H9 (cell line): ENCODE results near the gene VSTM4. TPM values are rescaled to one million over a fixed set of nuclear protein-coding genes. Genes with fewer than 3 reads are reported as not detected.

ENCODE experiments used
- DNase-seq: peaks from one replicate; pipeline ENCODE4 v3.0.0-alpha.2; 2017
- H2AFZ ChIP-seq: one replicate; pipeline ENCODE4 v1.6.1; 2013; ENCODE audit warnings: mild to moderate bottlenecking, low read length, control low read depth, moderate library complexity
- H2AK5ac ChIP-seq: 2 replicates; pipeline ENCODE4 v1.6.1; 2013; ENCODE audit warnings: low read length, control low read depth, mixed read lengths; ENCODE audit not compliant: insufficient read length
- H2BK120ac ChIP-seq: one replicate; pipeline ENCODE4 v1.6.1; 2013; ENCODE audit warnings: low read depth, mild to moderate bottlenecking, low read length, control low read depth, inconsistent platforms; ENCODE audit not compliant: poor library complexity, severe bottlenecking
- H2BK12ac ChIP-seq: 2 replicates; pipeline ENCODE4 v1.6.1; 2013; ENCODE audit warnings: low read length, control low read depth, mixed read lengths, low read depth; ENCODE audit not compliant: insufficient read length
- H2BK15ac ChIP-seq: 2 replicates; pipeline ENCODE4 v1.6.1; 2013; ENCODE audit warnings: low read depth, low read length, control low read depth
- H2BK20ac ChIP-seq: one replicate; pipeline ENCODE4 v1.6.1; 2013; ENCODE audit warnings: low read depth, mild to moderate bottlenecking, low read length, control low read depth, inconsistent platforms; ENCODE audit not compliant: poor library complexity, severe bottlenecking
- H2BK5ac ChIP-seq: 2 replicates; pipeline ENCODE4 v1.6.1; 2013; ENCODE audit warnings: low read length, control low read depth, mixed read lengths; ENCODE audit not compliant: insufficient read length
- H3K14ac ChIP-seq: 2 replicates; pipeline ENCODE4 v1.6.1; 2013; ENCODE audit warnings: low read length, control low read depth; ENCODE audit not compliant: insufficient read depth
- H3K18ac ChIP-seq: 2 replicates; pipeline ENCODE4 v1.6.1; 2013; ENCODE audit warnings: low read depth, mild to moderate bottlenecking, mixed read lengths, low read length, control low read depth; ENCODE audit not compliant: insufficient read length
- H3K23ac ChIP-seq: 2 replicates; pipeline ENCODE4 v1.6.1; 2013; ENCODE audit warnings: low read length, control low read depth, mixed read lengths, low read depth; ENCODE audit not compliant: insufficient read length
- H3K23me2 ChIP-seq: 2 replicates; pipeline ENCODE4 v1.6.1; 2013; ENCODE audit warnings: low read depth, mild to moderate bottlenecking, mixed read lengths, low read length, control low read depth; ENCODE audit not compliant: insufficient read length, poor library complexity, severe bottlenecking
- H3K27ac ChIP-seq: 2 replicates; pipeline ENCODE4 v1.5.1; 2013; ENCODE audit warnings: low read length, control low read depth, mixed read lengths, low read depth; ENCODE audit not compliant: insufficient read length
- H3K27me3 ChIP-seq: 2 replicates; pipeline ENCODE4 v1.6.1; 2013; ENCODE audit warnings: low read length, control low read depth, inconsistent platforms; ENCODE audit not compliant: insufficient read depth
- H3K4ac ChIP-seq: 2 replicates; pipeline ENCODE4 v1.6.1; 2013; ENCODE audit warnings: low read depth, mild to moderate bottlenecking, control low read depth, inconsistent platforms, low read length, moderate library complexity
- H3K4me1 ChIP-seq: 2 replicates; pipeline ENCODE4 v1.6.1; 2013; ENCODE audit warnings: low read length, control low read depth, inconsistent platforms; ENCODE audit not compliant: insufficient read depth
- H3K4me2 ChIP-seq: 2 replicates; pipeline ENCODE4 v1.6.1; 2013; ENCODE audit warnings: low read length, control low read depth, mixed read lengths; ENCODE audit not compliant: insufficient read length, insufficient read depth
- H3K56ac ChIP-seq: 2 replicates; pipeline ENCODE4 v1.6.1; 2013; ENCODE audit warnings: low read depth, mild to moderate bottlenecking, mixed read lengths, low read length, control low read depth; ENCODE audit not compliant: insufficient read length
- H3K79me1 ChIP-seq: 2 replicates; pipeline ENCODE4 v1.6.1; 2013; ENCODE audit warnings: low read depth, mild to moderate bottlenecking, moderate library complexity, low read length, control low read depth, inconsistent platforms; ENCODE audit not compliant: insufficient read depth, poor library complexity, severe bottlenecking
- H3K79me2 ChIP-seq: 2 replicates; pipeline ENCODE4 v1.6.1; 2013; ENCODE audit warnings: low read length, control low read depth, inconsistent platforms; ENCODE audit not compliant: insufficient read depth
- H3K9ac ChIP-seq: 2 replicates; pipeline ENCODE4 v1.6.1; 2013; ENCODE audit warnings: low read length, control low read depth, mixed read lengths; ENCODE audit not compliant: insufficient read length; ENCODE audit errors: extremely low read depth
- H3K9me3 ChIP-seq: one replicate; pipeline ENCODE4 v1.6.1; 2013; ENCODE audit warnings: low read depth, low read length, inconsistent platforms; ENCODE audit not compliant: control insufficient read depth
- H3T11ph ChIP-seq: one replicate; pipeline ENCODE4 v1.6.1; 2013; ENCODE audit warnings: mild to moderate bottlenecking, low read length, control low read depth, inconsistent platforms
- H4K20me1 ChIP-seq: one replicate; pipeline ENCODE4 v1.6.1; 2013; ENCODE audit not compliant: control insufficient read depth, insufficient read length, insufficient read depth
- H4K5ac ChIP-seq: 2 replicates; pipeline ENCODE4 v1.6.1; 2013; ENCODE audit warnings: low read depth, mild to moderate bottlenecking, mixed read lengths, low read length, control low read depth; ENCODE audit not compliant: insufficient read length
- H4K8ac ChIP-seq: replicated peaks from 2 replicates; pipeline ENCODE4 v1.6.1; 2013; ENCODE audit warnings: low read length, control low read depth, mixed read lengths, low read depth; ENCODE audit not compliant: insufficient read length
- H4K91ac ChIP-seq: 2 replicates; pipeline ENCODE4 v1.6.1; 2013; ENCODE audit warnings: low read depth, mild to moderate bottlenecking, moderate library complexity, mixed read lengths, low read length, control low read depth; ENCODE audit not compliant: insufficient read length
- H3K27ac Mint-ChIP-seq, 3 experiments: 2 replicates in 2 of 3; 3 replicates in 1 of 3; pipeline ENCODE4 v1.8.0; 2020 to 2021; ENCODE audit warnings: mixed read lengths in 3 of 3, mild to moderate bottlenecking in 1 of 3, moderate library complexity in 1 of 3
- H3K27me3 Mint-ChIP-seq: 2 replicates; pipeline ENCODE4 v1.8.0; 2021; ENCODE audit warnings: low read depth, mild to moderate bottlenecking, moderate library complexity, mixed read lengths
- H3K36me3 Mint-ChIP-seq, 3 experiments: 2 replicates in 2 of 3; 3 replicates in 1 of 3; pipeline ENCODE4 v1.8.0; 2020 to 2021; ENCODE audit warnings: low read depth in 3 of 3, mixed read lengths in 3 of 3; ENCODE audit not compliant: insufficient read depth in 1 of 3
- H3K4me1 Mint-ChIP-seq, 2 experiments: 2 replicates each; pipeline ENCODE4 v1.8.0; 2020; ENCODE audit warnings: mixed read lengths in 2 of 2
- H3K4me3 Mint-ChIP-seq, 2 experiments: 2 replicates in 1 of 2; 3 replicates in 1 of 2; pipeline ENCODE4 v1.8.0; 2020 to 2021; ENCODE audit warnings: mild to moderate bottlenecking in 2 of 2, mixed read lengths in 2 of 2, moderate library complexity in 1 of 2
- H3K9me3 Mint-ChIP-seq, 2 experiments: 2 replicates in 1 of 2; 3 replicates in 1 of 2; pipeline ENCODE4 v1.8.0; 2020; ENCODE audit warnings: mild to moderate bottlenecking in 2 of 2, mixed read lengths in 2 of 2, moderate library complexity in 1 of 2
- WGBS: extraction: QIAGEN DNeasy Blood & Tissue Kit; methylation state at CpG from one replicate; pipeline ENCODE4 v1.1.7; 2013; ENCODE audit warnings: missing lambda C conversion rate, low lambda C conversion rate, mixed read lengths; ENCODE audit not compliant: insufficient read length; ENCODE audit errors: extremely low coverage; 5-methylcytosine and 5-hydroxymethylcytosine counted together
- total RNA-seq: library from RNA; stranded (reverse); gene quantifications from 2 replicates; pipeline ENCODE4 v1.2.1, GENCODE V29; 2021
- TF ChIP-seq, protein P1 (sequence below): fragments of 200-600 bp; sonication (generic); conservative IDR thresholded peaks from 3 replicates; pipeline ENCODE4 v1.8.0; 2021; ENCODE audit warnings: antibody characterized with exemption, mild to moderate bottlenecking

Gene VSTM4
- total RNA-seq, 1 experiment from 2014 or later, result 0.44 TPM

DNA sequence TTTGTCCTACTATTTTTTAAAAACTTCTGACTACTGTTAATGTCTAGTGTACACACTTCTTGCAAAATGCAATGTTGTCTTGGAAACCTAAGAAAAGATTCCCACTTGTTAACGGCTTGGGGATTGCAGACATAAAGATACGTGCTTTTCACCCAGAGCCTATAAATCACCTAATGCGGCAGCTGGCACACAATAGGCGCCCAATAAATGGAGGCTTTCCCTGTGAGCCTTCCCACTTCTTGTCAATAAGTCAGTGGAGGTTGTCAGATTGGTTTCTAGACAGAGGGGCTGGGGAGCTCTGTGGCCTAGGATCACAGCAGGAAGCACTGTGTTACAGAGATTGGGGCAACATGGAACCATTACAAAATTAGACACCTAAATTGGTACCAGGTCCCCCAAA lies 74.7 kb downstream of the VSTM4 start:
- Histone ChIP-seq H2BK12ac (no peak overlapping the region), H3K14ac (no peak overlapping the region), H2AK5ac (no peak overlapping the region), H4K5ac (no peak overlapping the region), H2BK20ac (no peak overlapping the region), H3K18ac (no peak overlapping the region), H3K27me3 (no peaks in the 10 kb centered on the region), H3K27ac (no peak overlapping the region), H2BK120ac (no peak overlapping the region), H3K79me2 (no peaks in the 10 kb centered on the region), H4K91ac (no peak overlapping the region), H3K23me2 (no peaks in the 10 kb centered on the region), H3K4ac (no peak overlapping the region), H3K4me2 (no peak overlapping the region), H3K56ac (no peak overlapping the region), H3K9ac (no peak overlapping the region), H4K20me1 (no peaks in the 10 kb centered on the region), H4K8ac (no peak overlapping the region), H3K4me1 (no peaks in the 10 kb centered on the region), H3T11ph (no peak overlapping the region), H3K79me1 (no peaks in the 10 kb centered on the region), H3K23ac (no peak overlapping the region), H2BK5ac (no peak overlapping the region), H3K9me3 (no peaks in the 10 kb centered on the region), H2BK15ac (no peak overlapping the region), H2AFZ (no peak overlapping the region)
- no peaks in the 10 kb centered on the region for H3K4me1 Mint-ChIP-seq
- TF ChIP-seq, protein P1, sequence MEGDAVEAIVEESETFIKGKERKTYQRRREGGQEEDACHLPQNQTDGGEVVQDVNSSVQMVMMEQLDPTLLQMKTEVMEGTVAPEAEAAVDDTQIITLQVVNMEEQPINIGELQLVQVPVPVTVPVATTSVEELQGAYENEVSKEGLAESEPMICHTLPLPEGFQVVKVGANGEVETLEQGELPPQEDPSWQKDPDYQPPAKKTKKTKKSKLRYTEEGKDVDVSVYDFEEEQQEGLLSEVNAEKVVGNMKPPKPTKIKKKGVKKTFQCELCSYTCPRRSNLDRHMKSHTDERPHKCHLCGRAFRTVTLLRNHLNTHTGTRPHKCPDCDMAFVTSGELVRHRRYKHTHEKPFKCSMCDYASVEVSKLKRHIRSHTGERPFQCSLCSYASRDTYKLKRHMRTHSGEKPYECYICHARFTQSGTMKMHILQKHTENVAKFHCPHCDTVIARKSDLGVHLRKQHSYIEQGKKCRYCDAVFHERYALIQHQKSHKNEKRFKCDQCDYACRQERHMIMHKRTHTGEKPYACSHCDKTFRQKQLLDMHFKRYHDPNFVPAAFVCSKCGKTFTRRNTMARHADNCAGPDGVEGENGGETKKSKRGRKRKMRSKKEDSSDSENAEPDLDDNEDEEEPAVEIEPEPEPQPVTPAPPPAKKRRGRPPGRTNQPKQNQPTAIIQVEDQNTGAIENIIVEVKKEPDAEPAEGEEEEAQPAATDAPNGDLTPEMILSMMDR, result no peak
- no peak overlapping the region; a peak in 1 of 7 replicates for H3K27ac Mint-ChIP-seq
- H3K27me3 Mint-ChIP-seq, result no peaks in the 10 kb centered on the region
- DNase-seq, result no peak
- no peaks in the 10 kb centered on the region for H3K9me3 Mint-ChIP-seq
- WGBS, result no CpG with 5 or more reads among the region's 4 CpGs
- H3K4me3 Mint-ChIP-seq, result no peak overlapping the region
- H3K36me3 Mint-ChIP-seq, result no peaks in the 10 kb centered on the region
